Raji (cell line): ENCODE data around the gene KRTAP16-1.

ENCODE experiments used
- POLR2A ChIP-seq: IDR thresholded peaks from 2 replicates; pipeline ENCODE4 v1.6.1; 2011; ENCODE audit warnings: low read depth, low read length, control low read depth; ENCODE audit not compliant: insufficient read depth

The KRTAP16-1 gene

GRCh38 chr17:41322903-41323895, 14.1 kb upstream of the KRTAP16-1 start:
- no peak for TF ChIP-seq POLR2A

- no peak for TF ChIP-seq POLR2A
Measured at GRCh38 chr17:41322094-41322902, 13.2 kb upstream of the KRTAP16-1 start.

GRCh38 chr17:41318231-41318630, 9.1 kb upstream of the KRTAP16-1 start:
- no peak for TF ChIP-seq POLR2A

GRCh38 chr17:41315814-41316445, 6.8 kb upstream of the KRTAP16-1 start:
- no peak for TF ChIP-seq POLR2A

- TF ChIP-seq POLR2A = no peak
Measured at GRCh38 chr17:41315204-41315794, 6.2 kb upstream of the KRTAP16-1 start, which contains the start of gene KRTAP17-1. KRTAP17-1 (minus strand) TSS chr17:41315710; CDS start chr17:41315650, 60 bp downstream.

GRCh38 chr17:41311111-41311510, 2.0 kb upstream of the KRTAP16-1 start:
- no peak for TF ChIP-seq POLR2A

GRCh38 chr17:41308251-41308917, 725 bp downstream of the KRTAP16-1 start:
- no peak for TF ChIP-seq POLR2A

GRCh38 chr17:41307647-41308046, 1.5 kb downstream of the KRTAP16-1 start:
- TF ChIP-seq POLR2A = no peak

- no peak for TF ChIP-seq POLR2A
Measured at GRCh38 chr17:41304091-41304490, 5.0 kb downstream of the KRTAP16-1 start.

GRCh38 chr17:41302981-41303380, 6.1 kb downstream of the KRTAP16-1 start:
- no peak for TF ChIP-seq POLR2A

GRCh38 chr17:41301916-41302901, 6.9 kb downstream of the KRTAP16-1 start, which contains the start of gene KRTAP29-1:
KRTAP29-1 (minus strand) TSS chr17:41302851; CDS start chr17:41302851, 0 bp downstream.
- no peak for TF ChIP-seq POLR2A

- no peak for TF ChIP-seq POLR2A
Measured at GRCh38 chr17:41301204-41301790, 7.8 kb downstream of the KRTAP16-1 start.
